ENCODE data around the gene SFT2D3.

DNA sequence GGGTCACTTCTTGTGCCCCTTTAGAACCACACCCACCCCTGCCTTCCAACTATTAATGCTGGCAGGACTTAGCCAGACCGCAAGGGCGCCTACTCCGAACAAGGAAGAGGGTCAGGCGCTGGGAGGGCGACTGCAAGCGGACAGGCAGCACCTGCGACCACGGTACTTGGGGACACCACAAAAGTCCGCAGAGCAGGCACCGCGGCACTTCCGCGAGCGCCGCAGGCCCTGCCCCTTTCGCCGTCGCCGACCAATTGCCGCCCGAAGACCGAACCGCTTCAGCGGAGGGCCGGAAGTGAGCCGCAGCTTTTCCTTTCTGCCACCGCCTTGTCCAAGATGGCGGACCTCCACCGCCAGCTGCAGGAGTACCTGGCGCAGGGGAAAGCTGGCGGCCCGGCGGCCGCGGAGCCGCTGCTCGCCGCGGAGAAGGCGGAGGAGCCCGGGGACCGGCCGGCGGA is at the start of gene SFT2D3:
- TF ChIP-seq POLR2A (IDR thresholded peaks at IDR 0.05; ENCODE audit: low read length) (peak; percentile 99), GATA1 (IDR thresholded peaks at IDR 0.05; ENCODE audit: low read depth, low read length) (no peak)

Measured in erythroblast (primary cell).